Measurements from ENCODE around the gene GABBR2.

GABBR2 gene

GRCh38 chr9:98318834-98319478, 389.8 kb downstream of the GABBR2 start:
- DNase-seq (ENCODE audit: low spot score): no peak

DNA sequence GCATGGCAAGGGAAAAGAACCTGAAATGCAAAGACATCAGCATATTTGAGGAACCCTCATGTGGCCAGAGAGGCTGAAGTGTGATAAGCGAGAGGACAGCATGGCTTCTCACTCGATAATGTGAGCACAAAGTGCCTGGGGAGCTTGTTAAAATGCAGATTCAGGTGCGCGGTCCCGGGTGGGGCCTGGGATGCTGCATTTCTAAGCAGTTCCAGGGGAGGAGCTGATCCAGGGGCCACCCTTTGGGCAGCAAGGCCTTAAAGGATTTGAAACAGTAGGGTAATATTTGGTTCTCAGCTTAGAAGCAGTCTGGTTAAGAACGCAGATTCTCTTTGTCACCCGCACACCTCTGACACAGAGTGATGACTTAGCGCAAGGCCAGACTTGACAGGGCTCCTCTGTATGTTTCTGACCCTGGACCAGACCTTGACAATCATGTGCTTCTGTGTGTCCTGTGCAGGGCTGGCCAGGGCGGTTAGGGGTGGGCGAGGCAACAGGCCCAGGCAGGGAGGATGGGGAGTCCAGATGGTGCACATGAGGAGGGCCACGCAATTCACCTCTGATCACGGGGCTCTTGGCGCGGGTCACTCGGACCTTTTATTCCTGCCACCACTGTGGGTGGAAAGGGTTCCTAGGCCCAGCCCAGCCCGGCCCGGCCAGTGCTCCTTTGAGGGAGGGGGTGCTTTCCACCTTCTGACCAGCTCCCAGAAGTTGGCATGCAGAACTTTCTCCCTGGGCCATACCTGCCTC, 390.5 kb downstream of the GABBR2 start:
- no peak for DNase-seq (ENCODE audit: low spot score)

- DNase-seq (ENCODE audit: low spot score): no peak
Observed at GRCh38 chr9:98317134-98317857, 391.4 kb downstream of the GABBR2 start.

DNA sequence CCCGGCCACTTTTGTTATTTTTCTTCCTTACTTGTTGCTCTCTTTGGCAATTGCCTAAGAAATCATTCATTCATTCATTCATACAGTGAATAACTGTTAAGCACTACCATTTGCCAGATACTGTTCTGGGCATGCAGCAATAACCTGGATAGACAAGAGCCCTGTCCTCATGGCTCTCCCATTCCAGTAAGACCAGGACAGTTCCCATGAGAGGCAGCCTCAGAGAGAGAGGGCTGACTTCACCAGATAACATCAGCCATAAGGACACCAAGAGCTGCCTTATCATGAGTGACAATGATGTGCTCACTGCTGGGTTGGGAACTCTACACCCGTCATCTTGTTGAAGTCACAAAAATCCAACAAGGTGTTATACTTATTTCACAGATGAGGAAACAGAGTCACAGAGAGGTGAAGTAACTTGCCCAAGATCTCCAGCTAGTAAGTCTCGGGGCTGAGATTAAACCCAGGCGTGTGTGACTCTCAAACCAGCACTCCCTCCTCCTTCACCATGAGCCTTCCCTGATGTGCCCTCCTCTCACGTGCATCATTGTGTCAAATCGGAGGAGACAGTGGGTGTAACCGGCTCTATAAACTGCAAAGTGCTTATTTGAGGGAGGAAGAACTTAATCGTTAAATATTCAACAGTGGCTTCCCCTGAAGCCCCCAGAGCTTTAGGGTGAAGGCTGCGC, 392.1 kb downstream of the GABBR2 start:
- DNase-seq (ENCODE audit: low spot score): no peak

GRCh38 chr9:98315551-98316060, 393.1 kb downstream of the GABBR2 start:
- DNase-seq (ENCODE audit: low spot score): peak; percentile 84

DNA sequence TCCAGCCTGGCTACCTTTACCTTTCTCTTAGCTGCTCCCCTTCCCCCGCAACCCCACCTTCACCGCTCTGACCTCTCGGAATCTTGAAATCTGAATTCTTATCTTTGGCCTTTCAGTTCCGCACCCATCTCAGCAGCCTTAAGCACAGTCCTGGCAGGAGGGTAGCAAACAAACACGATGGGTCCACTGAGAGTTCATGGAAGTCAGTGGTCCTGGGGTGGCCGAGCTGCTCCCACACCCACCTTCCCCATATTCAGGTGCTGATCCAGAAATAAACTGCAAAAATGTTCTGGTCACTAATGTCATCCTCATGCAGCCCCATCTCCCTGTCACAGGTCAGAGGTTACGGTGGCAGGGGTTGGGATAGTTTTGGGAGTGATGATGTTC, 393.7 kb downstream of the GABBR2 start:
- no peak for DNase-seq (ENCODE audit: low spot score)

DNA sequence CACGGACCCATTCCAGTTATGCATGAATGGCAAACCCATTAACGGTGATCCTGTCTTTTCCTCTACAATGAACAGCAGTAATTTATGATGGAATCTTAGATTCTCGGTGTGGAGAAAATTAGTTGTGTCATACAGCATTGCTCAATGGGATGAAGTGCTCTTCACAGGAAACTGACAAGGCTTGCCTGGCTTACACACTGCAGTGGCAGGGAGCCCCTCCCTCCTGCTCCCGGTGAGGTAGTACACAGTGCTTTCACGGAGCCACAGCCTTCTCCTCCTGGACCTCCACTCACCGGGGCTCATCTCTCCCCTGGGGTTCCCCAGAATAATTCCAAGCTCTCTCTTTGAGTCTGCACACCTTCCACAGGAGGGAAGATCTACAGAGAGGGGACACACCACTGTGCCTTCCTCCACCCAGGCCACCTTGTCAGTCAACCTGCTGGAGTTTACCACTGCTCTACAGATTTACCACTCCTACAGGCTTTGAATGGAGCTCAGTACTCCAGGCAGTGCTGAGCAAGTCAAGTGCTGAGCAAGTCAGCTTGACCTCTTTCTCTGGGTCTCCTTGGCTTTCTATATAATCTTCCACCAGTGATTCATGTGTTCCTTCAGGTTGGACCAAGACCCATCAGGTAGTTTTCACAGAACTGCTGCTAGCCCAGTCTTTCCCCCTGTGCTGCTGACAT, 394.2 kb downstream of the GABBR2 start:
- DNase-seq (ENCODE audit: low spot score): no peak

DNA sequence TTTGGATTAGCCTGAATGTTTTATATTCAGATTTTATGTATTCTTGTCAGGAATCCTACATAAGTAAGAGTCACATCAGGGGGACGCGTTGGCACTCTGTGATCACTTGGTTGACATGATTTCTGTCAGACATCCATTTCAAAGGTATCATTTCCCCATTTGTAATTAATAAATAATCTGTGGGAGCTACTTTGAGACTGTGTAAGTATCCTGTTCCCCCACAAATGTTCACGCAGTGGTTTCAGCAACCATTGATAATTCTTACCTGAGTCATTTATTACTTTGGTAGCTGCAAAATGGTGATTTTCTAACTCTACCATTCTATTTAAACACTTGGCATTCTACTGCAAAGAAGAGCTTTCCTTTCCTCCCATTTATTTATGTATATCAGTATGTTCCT, 396.4 kb downstream of the GABBR2 start:
- DNase-seq (ENCODE audit: low spot score): no peak

DNA sequence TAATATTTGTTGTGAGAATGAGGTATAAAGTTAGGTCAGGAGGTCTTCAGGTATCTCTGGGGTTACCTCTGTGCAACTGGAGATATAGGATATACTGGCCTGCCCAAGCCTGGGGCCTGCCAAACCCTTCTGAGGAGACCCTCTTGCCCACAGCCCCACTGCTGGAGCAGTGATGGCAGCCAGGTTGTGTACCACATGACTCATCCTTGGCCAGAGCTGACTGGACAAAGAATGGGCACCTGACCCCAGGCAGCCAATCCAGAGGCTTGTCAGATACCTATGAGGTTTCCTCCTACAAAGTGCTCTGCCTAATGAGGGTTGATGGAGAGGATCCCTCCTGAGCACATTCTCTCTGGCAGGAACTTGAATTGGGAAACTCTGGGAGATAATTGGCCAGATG, 397.2 kb downstream of the GABBR2 start:
- DNase-seq (ENCODE audit: low spot score): no peak

GRCh38 chr9:98310752-98311392, 397.9 kb downstream of the GABBR2 start:
- DNase-seq (ENCODE audit: low spot score): no peak

DNA sequence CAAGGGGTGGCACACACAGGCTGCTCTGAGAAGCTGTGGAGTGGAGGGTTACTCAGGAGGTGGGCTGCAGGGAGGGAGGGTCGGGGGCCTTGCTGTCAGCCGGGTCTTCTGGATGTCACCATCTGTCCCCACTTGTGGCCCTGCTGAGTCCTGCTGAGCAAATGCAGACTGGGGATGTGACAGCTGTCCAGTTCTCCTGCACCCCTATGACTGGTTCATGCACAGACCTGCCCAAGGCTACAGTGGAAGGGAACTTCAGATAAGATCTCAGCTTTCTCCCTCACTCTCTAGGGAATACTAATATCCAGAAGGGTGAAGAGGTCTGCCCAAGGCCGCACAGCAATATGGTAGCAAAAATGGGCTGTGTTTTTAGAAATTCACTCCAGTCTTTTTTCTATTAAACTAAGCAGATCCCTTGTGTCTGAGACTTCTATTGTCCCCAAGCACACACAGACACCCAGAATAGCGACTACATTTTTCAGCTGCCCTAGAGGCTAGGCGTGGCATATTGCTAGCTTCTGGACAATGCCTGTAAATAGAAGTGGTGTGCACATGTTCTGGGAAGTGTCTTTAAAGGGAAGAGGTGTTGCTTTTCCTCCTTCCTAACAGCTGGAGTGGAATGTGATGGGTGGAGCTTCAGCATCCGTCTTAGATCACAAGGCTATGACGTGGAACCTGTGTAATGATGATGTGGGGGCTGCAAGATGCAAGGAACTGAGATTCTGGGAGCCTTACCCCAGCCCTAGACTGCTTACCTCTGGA, 402.2 kb downstream of the GABBR2 start:
- no peak for DNase-seq (ENCODE audit: low spot score)

- DNase-seq (ENCODE audit: low spot score): no peak
Observed at GRCh38 chr9:98304381-98304780, 404.4 kb downstream of the GABBR2 start.

GRCh38 chr9:98303633-98304125, 405.1 kb downstream of the GABBR2 start:
- DNase-seq (ENCODE audit: low spot score): no peak

- DNase-seq (ENCODE audit: low spot score): no peak
Observed at GRCh38 chr9:98302938-98303632, 405.6 kb downstream of the GABBR2 start.

- no peak for DNase-seq (ENCODE audit: low spot score)
Observed at GRCh38 chr9:98302150-98302549, 406.6 kb downstream of the GABBR2 start.

DNA sequence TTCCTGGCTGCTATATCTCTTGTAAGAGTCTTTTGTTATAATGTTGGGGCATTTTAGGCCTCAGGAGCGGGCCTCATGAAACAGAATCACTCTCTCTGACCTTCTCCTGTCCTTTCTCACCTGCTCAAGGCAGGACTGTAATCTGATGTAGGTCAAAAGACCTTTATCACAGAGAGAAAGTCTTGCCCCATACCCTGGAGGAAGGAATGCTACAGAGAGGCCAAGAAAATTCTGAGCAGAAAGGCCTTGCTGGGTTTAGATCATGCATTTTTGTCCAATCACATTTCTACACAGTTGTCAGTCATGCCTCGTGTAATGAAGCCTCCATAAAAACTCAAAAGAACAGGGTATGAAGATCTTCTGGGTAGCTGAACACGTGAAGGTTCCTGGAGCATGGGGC, 408.1 kb downstream of the GABBR2 start:
- no peak for DNase-seq (ENCODE audit: low spot score)

DNA sequence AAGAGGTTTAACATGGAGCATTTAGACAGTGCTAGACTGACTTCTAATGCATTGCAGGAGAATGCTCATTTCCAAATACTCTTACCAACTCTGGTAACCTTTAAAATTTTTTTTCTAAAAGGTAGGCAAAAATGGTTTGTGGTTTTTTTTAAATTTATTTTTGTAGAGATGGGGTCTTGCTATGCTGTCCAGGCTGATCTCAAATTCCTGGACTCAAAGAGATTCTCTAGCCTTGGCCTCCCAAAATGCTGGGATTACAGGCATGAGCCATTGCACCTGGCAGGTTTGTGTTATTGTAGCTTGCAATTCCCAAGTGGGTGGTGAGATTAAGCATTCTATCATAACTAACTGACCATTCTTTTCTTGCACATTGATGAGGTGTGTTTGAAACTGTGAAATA, 410.3 kb downstream of the GABBR2 start:
- DNase-seq (ENCODE audit: low spot score): no peak

DNA sequence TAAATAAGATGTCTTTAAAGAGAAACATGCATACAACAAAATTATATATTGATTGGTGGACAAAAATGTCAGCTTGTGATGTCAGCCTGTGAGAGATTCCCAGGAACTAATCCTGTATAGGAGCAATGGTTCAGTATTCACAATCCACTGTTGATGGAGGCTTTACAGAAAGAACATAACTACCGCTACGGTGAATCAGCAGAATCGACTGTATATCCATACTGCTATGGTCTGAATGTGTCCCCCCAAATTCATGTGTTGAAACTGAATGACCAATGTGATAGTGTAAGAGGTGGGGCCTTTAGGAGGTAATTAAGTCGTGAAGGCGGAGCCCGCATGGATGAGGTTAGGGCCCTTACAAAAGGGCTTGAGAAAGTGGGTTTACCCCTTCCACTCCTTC, 412.9 kb downstream of the GABBR2 start:
- DNase-seq (ENCODE audit: low spot score): no peak

GRCh38 chr9:98291820-98292219, 416.9 kb downstream of the GABBR2 start:
- no peak for DNase-seq (ENCODE audit: low spot score)

GRCh38 chr9:98290411-98290810, 418.3 kb downstream of the GABBR2 start:
- no peak for DNase-seq (ENCODE audit: low spot score)

Measured in left forelimb (tissue), 1 donor.